GM12873 (cell line): ENCODE results near the gene SNAI3.

Source experiments
- CTCF ChIP-seq: IDR thresholded peaks from 2 replicates; pipeline ENCODE4 v1.5.1; 2012; ENCODE audit warnings: low read depth, mild to moderate bottlenecking, moderate library complexity, low read length, control low read depth; ENCODE audit not compliant: insufficient read depth; ENCODE audit errors: missing control alignments

The SNAI3 gene

GRCh38 chr16:88715312-88716190, 29.2 kb upstream of the SNAI3 start:
- TF ChIP-seq CTCF = no peak

- no peak for TF ChIP-seq CTCF
Observed at GRCh38 chr16:88714420-88715302, 28.4 kb upstream of the SNAI3 start.

GRCh38 chr16:88713568-88714419, 27.5 kb upstream of the SNAI3 start:
- no peak for TF ChIP-seq CTCF

- TF ChIP-seq CTCF = no peak
Observed at GRCh38 chr16:88713054-88713453, 26.7 kb upstream of the SNAI3 start.

GRCh38 chr16:88712362-88712979, 26.2 kb upstream of the SNAI3 start:
- TF ChIP-seq CTCF = no peak

GRCh38 chr16:88711750-88712340, 25.5 kb upstream of the SNAI3 start:
- no peak for TF ChIP-seq CTCF
